Psoas muscle (tissue), 8 donors: ENCODE data around the gene CYS1. TPM values are rescaled to one million over a fixed set of nuclear protein-coding genes. Genes with fewer than 3 reads are reported as not detected.
A peak's percentile ranks its signal among the peaks of the same experiment; 100 is the strongest.
"Not testable (repeated sequence)": the region's sequence is repeated elsewhere in the genome, so short reads cannot be mapped to it uniquely, and the experiment has no call there.

ENCODE experiments used
- ATAC-seq, 4 donors: fragments of 200-7000 bp; cut with Tn5 transposase; one replicate each; pipeline ENCODE4 v1.9.1; 2020; ENCODE audit warnings: moderate library complexity in 3 of 4, mild to moderate bottlenecking in 2 of 4
- DNase-seq, 2 donors: peaks; one replicate each; pipeline ENCODE4 v3.0.0-alpha.2; 2020
- H3K27ac ChIP-seq: fragments of 200-600 bp; one replicate; pipeline ENCODE4 v1.8.0; 2022
- H3K27me3 ChIP-seq, 3 donors: fragments of 200-600 bp in 1 of 3; one replicate each; pipeline versions ENCODE4 v1.6.1 to v1.8.0; 2013 to 2022; ENCODE audit warnings: low read length in 2 of 3, mild to moderate bottlenecking in 2 of 3, moderate library complexity in 1 of 3; ENCODE audit not compliant: insufficient read depth in 3 of 3
- H3K36me3 ChIP-seq, 2 donors: fragments of 200-600 bp in 1 of 2; one replicate each; pipeline versions ENCODE4 v1.6.1 to v1.8.0; 2013 to 2022; ENCODE audit warnings: low read depth in 1 of 2, mild to moderate bottlenecking in 1 of 2, moderate library complexity in 1 of 2; ENCODE audit not compliant: insufficient read depth in 1 of 2
- H3K4me1 ChIP-seq: fragments of 200-600 bp; one replicate; pipeline ENCODE4 v1.8.0; 2022
- H3K4me3 ChIP-seq: fragments of 200-600 bp; one replicate; pipeline ENCODE4 v1.8.0; 2022; ENCODE audit warnings: mild to moderate bottlenecking
- H3K9me3 ChIP-seq: fragments of 200-600 bp; one replicate; pipeline ENCODE4 v1.8.0; 2022
- CTCF ChIP-seq: fragments of 200-600 bp; IDR thresholded peaks from one replicate; pipeline ENCODE4 v1.8.0; 2022; ENCODE audit warnings: antibody characterized with exemption
- WGBS, 3 donors: extraction: QIAGEN DNeasy Blood & Tissue Kit; methylation state at CpG; one replicate each; pipeline versions ENCODE4 v1.1.6 to v1.1.7; 2013; 5-methylcytosine and 5-hydroxymethylcytosine counted together
- intact Hi-C, 2 donors: fragments of 100-400 bp; cut with DNase I; formaldehyde crosslinking; loops; one replicate each; pipeline versions ENCODE4 v1.11.0 to v1.14.2; 2022
- polyA plus RNA-seq, 3 donors: library from polyadenylated mRNA; stranded (reverse); fragments of 200-250 nt; gene quantifications; one replicate each; pipeline ENCODE4 v1.2.3, GENCODE V29; 2013
- total RNA-seq, 4 donors: library from RNA; stranded (reverse); fragmentation: NEBNext Ultra II Directional in 2 of 4; extraction: Animal tissue kit (Norgen Biotek cat#: 25700) in 2 of 4; gene quantifications; one replicate each; pipeline versions ENCODE4 v1.2.1 to v1.2.4, GENCODE V29; 2021 to 2023
- donor health status: healthy with polysubstance abuse.
- donor health status: DM: no; HTN: no; CAD: no; lungs with moderate emphysema.
- donor health status: Bipolar disorder and iron deficiency.
- donor health status: healthy.
- donor health status: DM: yes; HTN: yes; CAD: no.
- donor health status: DM: no; HTN: no; CAD: no.
- donor health status: DM: no; HTN: no; CAD: no.
- donor health status: DM: yes; HTN: yes; CAD: no.

Gene CYS1
- total and polyA plus RNA-seq, 7 donors = 0.06 to 0.58 (median 0.13) TPM

GRCh38 chr2:10034333-10035052, 45.7 kb downstream of the CYS1 start:
- intact Hi-C loops = no loop called here
- H3K36me3 ChIP-seq = no peaks in the 10 kb centered on the region
- no peaks in the 10 kb centered on the region for H3K27me3 ChIP-seq
- no peaks in the 10 kb centered on the region for H3K9me3 ChIP-seq
- TF ChIP-seq CTCF = no peak
- no peak for ATAC-seq
- peaks cover 27% of the 10 kb centered on the region for H3K4me1 ChIP-seq
- no peak overlapping the region for H3K27ac ChIP-seq
- WGBS, 3 donors = 89 to 91% (median 90%) methylated on average over 12 of the region's 12 CpGs
- H3K4me3 ChIP-seq = no peak overlapping the region
- peak in 1 of 2 donors; percentile 15 for DNase-seq

GRCh38 chr2:10033251-10034006, 46.8 kb downstream of the CYS1 start:
- ATAC-seq (no peak), DNase-seq (peak in 1 of 2 donors; percentile 26)
- Histone ChIP-seq H3K4me3 (no peak overlapping the region), H3K27ac (no peak overlapping the region), H3K36me3 (no peaks in the 10 kb centered on the region), H3K9me3 (no peaks in the 10 kb centered on the region), H3K4me1 (peaks cover 21% of the 10 kb centered on the region), H3K27me3 (no peaks in the 10 kb centered on the region)
- intact Hi-C loops = no loop called here
- no peak for TF ChIP-seq CTCF
- WGBS, 3 donors = 89 to 93% (median 90%) methylated on average over 14 of the region's 14 CpGs

GRCh38 chr2:10032746-10033105, 47.5 kb downstream of the CYS1 start:
- Histone ChIP-seq H3K27ac (no peak overlapping the region), H3K9me3 (no peaks in the 10 kb centered on the region), H3K4me1 (peaks cover 21% of the 10 kb centered on the region), H3K36me3 (no peaks in the 10 kb centered on the region), H3K27me3 (no peaks in the 10 kb centered on the region), H3K4me3 (no peak overlapping the region)
- no peak for TF ChIP-seq CTCF
- DNase-seq (peak in 1 of 2 donors; percentile 33), ATAC-seq (no peak)
- intact Hi-C loops = no loop called here
- 97 to 99% (median 98%) methylated on average over 7 of the region's 7 CpGs for WGBS, 3 donors

- Histone ChIP-seq H3K4me3 (no peak overlapping the region), H3K27ac (no peak overlapping the region), H3K9me3 (no peaks in the 10 kb centered on the region), H3K36me3 (no peaks in the 10 kb centered on the region), H3K27me3 (no peaks in the 10 kb centered on the region), H3K4me1 (peaks cover 21% of the 10 kb centered on the region)
- no peak for TF ChIP-seq CTCF
- 91 to 94% (median 91%) methylated on average over 19 to 20 of the region's 20 CpGs for WGBS, 3 donors
- ATAC-seq (no peak), DNase-seq (peak in 1 of 2 donors; percentile 37)
- intact Hi-C loops = no loop called here
Measured at GRCh38 chr2:10031886-10032745, 48.1 kb downstream of the CYS1 start.

GRCh38 chr2:10030798-10031197, 49.4 kb downstream of the CYS1 start:
- intact Hi-C loops, H3K9me3 ChIP-seq: not testable (repeated sequence)
- WGBS, 3 donors = 83 to 92% (median 90%) methylated on average over 8 of the region's 8 CpGs

More at GRCh38 chr2:10030798-10031197, 49.4 kb downstream of the CYS1 start:
- H3K4me1 ChIP-seq, ATAC-seq, H3K36me3 ChIP-seq, H3K4me3 ChIP-seq, H3K27ac ChIP-seq, H3K27me3 ChIP-seq: not testable (repeated sequence)
- DNase-seq = peak in 1 of 2 donors; percentile 30
